Right ventricle myocardium superior (tissue), 1 donor: ENCODE results near the gene EPRS1. TPM values are rescaled to one million over a fixed set of nuclear protein-coding genes. Genes with fewer than 3 reads are reported as not detected.

Experiments used
- total RNA-seq: library from RNA; stranded (reverse); fragmentation: NEBNext Ultra II Directional; extraction: Animal tissue kit (Norgen Biotek cat#: 25700); gene quantifications from one replicate; pipeline ENCODE4 v1.2.1, GENCODE V29; 2021
- donor health status: DM: no; HTN: yes; CAD: no; lungs with severe emphysema.

EPRS1 gene
- total RNA-seq, 1 donor from 2014 or later, result 55.2 TPM

Other genes with a start within 250 kb of the EPRS1 start
- gene SLC30A10, start 117.9 kb downstream of the EPRS1 start, total RNA-seq, result 0.32 TPM
- gene BPNT1, start 43.3 kb upstream of the EPRS1 start, total RNA-seq, result 19.9 TPM
- gene IARS2, start 47.6 kb upstream of the EPRS1 start, total RNA-seq, result 82.4 TPM
- gene RAB3GAP2, start 225.9 kb upstream of the EPRS1 start, total RNA-seq, result 23.9 TPM